K562 (cell line): ENCODE data around the gene VEGFB. TPM values are rescaled to one million over a fixed set of nuclear protein-coding genes. Genes with fewer than 3 reads are reported as not detected.

ENCODE experiments used
- ATAC-seq: fragments of 200-7000 bp; cut with Tn5 transposase; 3 replicates; pipeline ENCODE4 v1.9.1; 2020; ENCODE audit warnings: moderate library complexity
- BruUV-seq: library from RNA; stranded (reverse); fragments of 400-500 nt; replicated peaks from 2 replicates; lab custom pipeline; 2021; lab: Mats Ljungman, UMichigan
- CTCF ChIA-PET: fragments of 300-600 bp; formaldehyde crosslinking; extraction: SDS; loops from one replicate; lab custom pipeline; 2021; ENCODE audit warnings: low intra/inter-chr PET ratio; lab: Yijun Ruan, JAX
- POLR2A ChIA-PET: fragments of 300-600, 350-650 bp; sonication (Branson Sonifier 250); formaldehyde crosslinking; extraction: SDS; loops from one replicate; lab custom pipeline; 2021; ENCODE audit warnings: antibody characterized with exemption, inconsistent platforms; lab: Yijun Ruan, JAX
- DNase-seq, 4 experiments: peaks; one replicate each; pipeline versions ENCODE4 v3.0.0 to v3.0.0-alpha.2; 2011 to 2018; ENCODE audit warnings: low spot score in 3 of 4, mixed read lengths in 3 of 4; ENCODE audit errors: extremely low read depth in 1 of 4
- FAIRE-seq: peaks from 2 replicates; lab custom pipeline; 2011; peaks lifted over from hg19 to GRCh38; lab: Jason Lieb, UNC
- H2AFZ ChIP-seq: 2 replicates; pipeline ENCODE4 v1.6.0; 2011; ENCODE audit warnings: low read depth, low read length, control low read depth, inconsistent platforms
- H3K27ac ChIP-seq: fragments of 200-600 bp; 3 replicates; pipeline ENCODE4 v1.8.0; 2011; ENCODE audit warnings: low read depth, mild to moderate bottlenecking, control low read depth, inconsistent platforms, low read length, moderate library complexity, mixed read lengths; ENCODE audit errors: extremely low read depth
- H3K27me3 ChIP-seq, 2 experiments: fragments of 300-600 bp in 1 of 2; 2 replicates in 1 of 2; 3 replicates in 1 of 2; pipeline versions ENCODE4 v1.6.0 to v1.8.0; 2011; ENCODE audit warnings: inconsistent platforms in 2 of 2, low read length in 2 of 2, mild to moderate bottlenecking in 1 of 2, mixed read lengths in 1 of 2, moderate library complexity in 1 of 2; ENCODE audit not compliant: control insufficient read depth in 2 of 2, insufficient read depth in 2 of 2
- H3K36me3 ChIP-seq: fragments of 300-600 bp; 3 replicates; pipeline ENCODE4 v1.8.0; 2011; ENCODE audit warnings: mild to moderate bottlenecking, low read length, inconsistent platforms; ENCODE audit not compliant: control insufficient read depth, insufficient read depth
- H3K4me1 ChIP-seq, 2 experiments: fragments of 200-600 bp in 1 of 2; replicated peaks in 1 of 2; 2 replicates in 1 of 2; 3 replicates in 1 of 2; pipeline versions ENCODE4 v1.5.1 to v1.8.0; 2011; ENCODE audit warnings: inconsistent platforms in 2 of 2, low read length in 2 of 2, mild to moderate bottlenecking in 1 of 2, mixed read lengths in 1 of 2, moderate library complexity in 1 of 2; ENCODE audit not compliant: control insufficient read depth in 2 of 2, insufficient read depth in 2 of 2
- H3K4me2 ChIP-seq: 2 replicates; pipeline ENCODE4 v1.6.1; 2011; ENCODE audit warnings: low read length, control low read depth, inconsistent platforms, mixed read lengths; ENCODE audit not compliant: insufficient read depth
- H3K4me3 ChIP-seq: fragments of 200-600 bp; sonication (generic), shearing (Covaris generic); 2 replicates; pipeline ENCODE4 v1.5.1; 2016; ENCODE audit warnings: control low read depth, inconsistent platforms
- H3K79me2 ChIP-seq: fragments of 200-600 bp; 3 replicates; pipeline ENCODE4 v1.8.0; 2011; ENCODE audit warnings: low read length, inconsistent platforms; ENCODE audit not compliant: control insufficient read depth, insufficient read depth
- H3K9ac ChIP-seq, 2 experiments: 2 replicates each; pipeline versions ENCODE4 v1.6.0 to v1.6.1; 2011; ENCODE audit warnings: low read depth in 2 of 2, low read length in 2 of 2, control low read depth in 1 of 2, inconsistent platforms in 1 of 2, mild to moderate bottlenecking in 1 of 2, mixed read lengths in 1 of 2; ENCODE audit not compliant: insufficient read depth in 1 of 2
- H3K9me1 ChIP-seq: one replicate; pipeline ENCODE4 v1.6.0; 2011; ENCODE audit warnings: inconsistent platforms, mild to moderate bottlenecking, low read length, moderate library complexity; ENCODE audit not compliant: control insufficient read depth, insufficient read depth
- H3K9me3 ChIP-seq: replicated peaks from 2 replicates; pipeline ENCODE4 v1.5.1; 2011; ENCODE audit warnings: low read depth, low read length, inconsistent platforms; ENCODE audit not compliant: control insufficient read depth, insufficient read depth
- H4K20me1 ChIP-seq: replicated peaks from 2 replicates; pipeline ENCODE4 v1.6.1; 2011; ENCODE audit warnings: low read length, inconsistent platforms, mixed read lengths; ENCODE audit not compliant: control insufficient read depth, insufficient read depth
- ZBTB33 ChIP-seq: sonication (generic); formaldehyde crosslinking; IDR thresholded peaks from 2 replicates; pipeline ENCODE4 v1.8.1; 2023; ENCODE audit warnings: mild to moderate bottlenecking, missing genetic modification reagents
- ZKSCAN1 ChIP-seq: fragments of 150-350 bp; IDR thresholded peaks from 2 replicates; pipeline ENCODE4 v1.6.1; 2016; ENCODE audit warnings: low read depth, low read length
- WGBS: fragments of 100-300 bp; shearing (Covaris generic); methylation state at CpG from one replicate; pipeline ENCODE4 v1.1.6; 2016; ENCODE audit warnings: low coverage, mixed read lengths; ENCODE audit not compliant: insufficient coverage; ENCODE audit errors: missing lambda C conversion rate; 5-methylcytosine and 5-hydroxymethylcytosine counted together
- in situ Hi-C: fragments of 300-500 bp; cut with MboI; formaldehyde crosslinking; loops from 4 replicates; pipeline ENCODE4 v1.15.0; 2018; ENCODE audit warnings: inconsistent platforms, mixed read lengths
- intact Hi-C: fragments of 100-400 bp; cut with micrococcal nuclease; formaldehyde crosslinking; loops from 2 replicates; pipeline ENCODE4 v1.14.2; 2022
- polyA plus RNA-seq, 8 experiments: library from polyadenylated mRNA; depleted of rRNA in 4 of 8; stranded (reverse) in 5 of 8; unstranded in 3 of 8; fragments of >200 nt; fragmentation: Nextera tagmentation in 2 of 8; fragmentation: Illumina TruSeq in 1 of 8; extraction: Ambion mirVana in 2 of 8; extraction: Trizol in 1 of 8; gene quantifications; 2 replicates each; pipeline versions ENCODE4 v1.2.1 to v1.2.3, GENCODE V29; 2011 to 2014; ENCODE audit warnings: inconsistent platforms in 1 of 8, missing spikeins in 1 of 8
- total RNA-seq, 7 experiments: library from RNA; depleted of rRNA in 6 of 7; stranded (reverse); fragments of >200 nt in 6 of 7; fragmentation: Illumina TruSeq in 2 of 7; extraction: Trizol in 2 of 7; gene quantifications; 2 replicates each; pipeline versions ENCODE4 v1.2.1 to v1.2.3, GENCODE V29; 2011 to 2021; ENCODE audit warnings: low replicate concordance in 1 of 7

Gene VEGFB
- total and polyA plus RNA-seq, 9 of the 15 experiments (the other 6 are each of a cell fraction or from before 2014, with no cell fraction given): 11.0 to 83.4 (median 25.7) TPM

- H3K36me3 ChIP-seq: peaks cover 86% of the 10 kb centered on the region
- FAIRE-seq: no peak
- 88% methylated on average over 9 of the region's 9 CpGs for WGBS
- TF ChIP-seq ZBTB33 (peak; percentile 89), ZKSCAN1 (no peak)
- TF ChIP-seq, all 486 proteins: peak for 1
- no peak overlapping the region for H2AFZ ChIP-seq
- H3K9ac ChIP-seq: 0 out of 4 replicates have a peak overlapping the region, but pooled peaks of 1 of the 2 experiments have one; percentile 20
- H3K9me3 ChIP-seq: no peaks in the 10 kb centered on the region
- H3K27ac ChIP-seq: no peak overlapping the region
- POLR2A ChIA-PET: interaction anchor here (0.7 to 8.2 kb wide), 3 partner anchors 10 to 119 kb away, joined by 3 to 68 read pairs (median 3); partner anchors contain the start of genes CATSPERZ and ESRRA
- H3K4me1 ChIP-seq: peaks cover 24 to 45% of the 10 kb centered on the region in 2 experiments; a peak in 4 of 5 replicates
- H3K4me3 ChIP-seq: no peak overlapping the region
- intact Hi-C loops: no loop called here
- H4K20me1 ChIP-seq: no peaks in the 10 kb centered on the region; the same call in 1 of the 2 replicates
- CTCF ChIA-PET: no interaction called here
- H3K27me3 ChIP-seq: no peaks in the 10 kb centered on the region
- in situ Hi-C loops: no loop called here
- no peak overlapping the region for H3K4me2 ChIP-seq
- peaks cover 24% of the 10 kb centered on the region for H3K79me2 ChIP-seq
- no TSS peak for BruUV-seq
- DNase-seq (no peak), ATAC-seq (no peak)
- H3K9me1 ChIP-seq: no peaks in the 10 kb centered on the region
Measured at GRCh38 chr11:64202992-64203391, 31.4 kb upstream of the VEGFB start.
